ENCODE results near the gene WNT16.

DNA sequence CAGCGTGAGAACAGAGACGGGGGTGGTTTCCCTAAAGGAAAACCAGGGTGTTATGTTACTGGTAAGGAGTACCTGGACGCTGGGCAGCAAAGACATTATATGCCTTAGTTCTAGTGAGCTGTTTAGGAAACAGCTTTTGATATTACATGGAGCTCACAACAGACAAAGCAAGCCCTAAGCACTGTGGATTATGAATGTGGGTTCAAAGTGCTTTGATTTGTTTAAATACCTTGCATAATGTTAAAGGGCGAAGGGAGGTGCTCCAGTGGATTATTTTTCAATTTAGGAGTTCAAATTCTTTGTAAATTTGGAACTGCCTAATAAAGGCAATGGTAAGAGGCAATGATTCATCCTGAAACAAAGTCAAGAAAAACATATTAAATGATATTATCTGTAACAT is 13.8 kb downstream of the WNT16 start:
- TF ChIP-seq SUZ12 (IDR thresholded peaks at IDR 0.05; ENCODE audit: extremely low read depth, insufficient read depth, insufficient read length) (no peak), ZNF274 (IDR thresholded peaks at IDR 0.05; ENCODE audit: low read depth, low read length) (no peak)

Measured in NT2/D1 (cell line).